Fibroblast of lung (primary cell): ENCODE results near the gene TNIP1.

Experiments
- EZH2 ChIP-seq: IDR thresholded peaks from 2 replicates; pipeline ENCODE4 v1.5.1; 2012; ENCODE audit warnings: low read length, control low read depth, mild to moderate bottlenecking; ENCODE audit errors: missing control alignments
- TF ChIP-seq, protein P1 (sequence below), 2 donors: IDR thresholded peaks in 1 of 2; conservative IDR thresholded peaks in 1 of 2; 1 replicate in 1 of 2; 2 replicates in 1 of 2; pipeline ENCODE4 v1.5.1; 2011 to 2012; ENCODE audit warnings: low read length in 2 of 2, control low read depth in 1 of 2, inconsistent platforms in 1 of 2, low read depth in 1 of 2, mild to moderate bottlenecking in 1 of 2

DNA sequence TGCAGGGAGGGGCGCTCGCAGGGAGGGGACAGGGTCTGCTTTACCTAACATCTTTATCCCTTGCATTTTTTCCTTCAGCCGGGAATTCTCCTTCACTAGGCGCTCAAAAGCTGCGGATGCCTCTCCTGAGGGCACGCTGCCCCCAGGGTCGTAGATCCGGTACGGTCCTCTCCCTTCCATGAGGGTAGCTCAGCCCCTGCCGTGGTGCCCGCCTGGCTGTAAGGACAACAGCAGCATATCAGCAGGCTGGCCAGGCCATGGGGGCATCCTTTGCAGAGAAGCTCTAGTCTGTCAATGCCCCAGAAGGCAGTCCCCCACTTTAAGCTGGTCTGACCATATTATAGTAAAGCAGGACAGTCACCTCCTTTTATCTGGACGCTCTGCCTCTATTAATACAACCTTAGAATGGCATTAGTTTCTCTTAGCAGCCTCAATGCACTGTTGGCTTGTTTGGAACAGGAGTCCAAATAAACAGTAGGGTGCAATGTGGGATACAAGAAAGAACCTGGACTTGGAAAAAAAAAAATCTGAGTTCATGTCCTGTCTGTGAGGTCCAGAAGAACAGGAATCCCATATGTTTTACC lies 15.8 kb downstream of the TNIP1 start:
- TF ChIP-seq, protein P1, sequence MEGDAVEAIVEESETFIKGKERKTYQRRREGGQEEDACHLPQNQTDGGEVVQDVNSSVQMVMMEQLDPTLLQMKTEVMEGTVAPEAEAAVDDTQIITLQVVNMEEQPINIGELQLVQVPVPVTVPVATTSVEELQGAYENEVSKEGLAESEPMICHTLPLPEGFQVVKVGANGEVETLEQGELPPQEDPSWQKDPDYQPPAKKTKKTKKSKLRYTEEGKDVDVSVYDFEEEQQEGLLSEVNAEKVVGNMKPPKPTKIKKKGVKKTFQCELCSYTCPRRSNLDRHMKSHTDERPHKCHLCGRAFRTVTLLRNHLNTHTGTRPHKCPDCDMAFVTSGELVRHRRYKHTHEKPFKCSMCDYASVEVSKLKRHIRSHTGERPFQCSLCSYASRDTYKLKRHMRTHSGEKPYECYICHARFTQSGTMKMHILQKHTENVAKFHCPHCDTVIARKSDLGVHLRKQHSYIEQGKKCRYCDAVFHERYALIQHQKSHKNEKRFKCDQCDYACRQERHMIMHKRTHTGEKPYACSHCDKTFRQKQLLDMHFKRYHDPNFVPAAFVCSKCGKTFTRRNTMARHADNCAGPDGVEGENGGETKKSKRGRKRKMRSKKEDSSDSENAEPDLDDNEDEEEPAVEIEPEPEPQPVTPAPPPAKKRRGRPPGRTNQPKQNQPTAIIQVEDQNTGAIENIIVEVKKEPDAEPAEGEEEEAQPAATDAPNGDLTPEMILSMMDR (conservative IDR thresholded peaks at IDR 0.05 in 1 of 2, IDR thresholded peaks at IDR 0.05 in 1 of 2; ENCODE audit: low read depth in 1 of 2, low read length in 2 of 2), result no peak
- TF ChIP-seq EZH2, result no peak
